ENCODE results near the gene MYO6. TPM values are rescaled to one million over a fixed set of nuclear protein-coding genes. Genes with fewer than 3 reads are reported as not detected.
A peak's percentile ranks its signal among the peaks of the same experiment; 100 is the strongest.

The MYO6 gene
- polyA plus RNA-seq, 1 of the 3 experiments (the other 2 are of a cell fraction) = 6.2 TPM

GRCh38 chr6:75748003-75748742 lies 866 bp upstream of the MYO6 start:
- Histone ChIP-seq H3K9me2 (no peaks in the 10 kb centered on the region), H3K9ac (peak overlapping the region; percentile 93), H3K79me2 (ENCODE audit: insufficient read depth) (peaks cover 30% of the 10 kb centered on the region), H3K4me1 (ENCODE audit: control insufficient read depth in 1 of 2, insufficient read depth in 2 of 2, low read depth in 1 of 2, low read length in 1 of 2) (peaks cover 0 to 5% of the 10 kb centered on the region in 2 experiments; a peak in 2 of 4 replicates), H3K4me2 (peak overlapping the region; percentile 92), H3K4me3 (ENCODE audit: low read depth in 2 of 2, low read length in 1 of 2) (peak overlapping the region; percentile 91 to 94), H3K9me3 (no peaks in the 10 kb centered on the region), H3F3A (replicated peaks; ENCODE audit: insufficient read depth) (peaks cover 9% of the 10 kb centered on the region), H3K36me3 (replicated peaks in 1 of 2; ENCODE audit: control insufficient read depth in 1 of 2, insufficient read depth in 2 of 2, low read length in 1 of 2) (no peaks in the 10 kb centered on the region), H3K27ac (ENCODE audit: low read depth in 2 of 2, low read length in 1 of 2) (peak overlapping the region; percentile 67 to 74; a peak in 3 of 4 replicates), H4K20me1 (ENCODE audit: insufficient read depth) (no peaks in the 10 kb centered on the region), H2AFZ (ENCODE audit: low read depth) (peak overlapping the region; percentile 92), H3K27me3 (ENCODE audit: insufficient read depth) (no peaks in the 10 kb centered on the region)
- 25% methylated on average over 13 of the region's 17 CpGs for WGBS (ENCODE audit: low lambda C conversion rate)
- ChIA-PET POLR2A (no interaction called here), CTCF (no interaction called here)
- no peak for DNase-seq
- TF ChIP-seq TCF12 (IDR thresholded peaks at IDR 0.05) = no peak
- no peak for TF ChIP-seq FOSL2 (IDR thresholded peaks at IDR 0.05; ENCODE audit: borderline replicate concordance, low read depth)
- TF ChIP-seq, protein P1, sequence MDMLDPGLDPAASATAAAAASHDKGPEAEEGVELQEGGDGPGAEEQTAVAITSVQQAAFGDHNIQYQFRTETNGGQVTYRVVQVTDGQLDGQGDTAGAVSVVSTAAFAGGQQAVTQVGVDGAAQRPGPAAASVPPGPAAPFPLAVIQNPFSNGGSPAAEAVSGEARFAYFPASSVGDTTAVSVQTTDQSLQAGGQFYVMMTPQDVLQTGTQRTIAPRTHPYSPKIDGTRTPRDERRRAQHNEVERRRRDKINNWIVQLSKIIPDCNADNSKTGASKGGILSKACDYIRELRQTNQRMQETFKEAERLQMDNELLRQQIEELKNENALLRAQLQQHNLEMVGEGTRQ (IDR thresholded peaks at IDR 0.05; ENCODE audit: borderline replicate concordance, low read depth, low read length) = no peak
- no peak for TF ChIP-seq CTCF (IDR thresholded peaks at IDR 0.05)
- TF ChIP-seq, protein P2, sequence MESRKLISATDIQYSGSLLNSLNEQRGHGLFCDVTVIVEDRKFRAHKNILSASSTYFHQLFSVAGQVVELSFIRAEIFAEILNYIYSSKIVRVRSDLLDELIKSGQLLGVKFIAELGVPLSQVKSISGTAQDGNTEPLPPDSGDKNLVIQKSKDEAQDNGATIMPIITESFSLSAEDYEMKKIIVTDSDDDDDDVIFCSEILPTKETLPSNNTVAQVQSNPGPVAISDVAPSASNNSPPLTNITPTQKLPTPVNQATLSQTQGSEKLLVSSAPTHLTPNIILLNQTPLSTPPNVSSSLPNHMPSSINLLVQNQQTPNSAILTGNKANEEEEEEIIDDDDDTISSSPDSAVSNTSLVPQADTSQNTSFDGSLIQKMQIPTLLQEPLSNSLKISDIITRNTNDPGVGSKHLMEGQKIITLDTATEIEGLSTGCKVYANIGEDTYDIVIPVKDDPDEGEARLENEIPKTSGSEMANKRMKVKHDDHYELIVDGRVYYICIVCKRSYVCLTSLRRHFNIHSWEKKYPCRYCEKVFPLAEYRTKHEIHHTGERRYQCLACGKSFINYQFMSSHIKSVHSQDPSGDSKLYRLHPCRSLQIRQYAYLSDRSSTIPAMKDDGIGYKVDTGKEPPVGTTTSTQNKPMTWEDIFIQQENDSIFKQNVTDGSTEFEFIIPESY (IDR thresholded peaks at IDR 0.05; ENCODE audit: borderline replicate concordance, low read depth) = no peak
- TF ChIP-seq RFX5 (IDR thresholded peaks at IDR 0.05; ENCODE audit: low read length) = no peak
- no peak for TF ChIP-seq FOXJ3 (CRISPR knock-in tag; IDR thresholded peaks at IDR 0.05)
- no peak for TF ChIP-seq MAX (IDR thresholded peaks at IDR 0.05; ENCODE audit: low read depth)
- TF ChIP-seq GATA2 (CRISPR knock-in tag; IDR thresholded peaks at IDR 0.05) = no peak
- TF ChIP-seq RAD21 (IDR thresholded peaks at IDR 0.05; ENCODE audit: low read length) = no peak
- no peak for TF ChIP-seq NFIC (IDR thresholded peaks at IDR 0.05; ENCODE audit: borderline replicate concordance)
- no peak for TF ChIP-seq TAF1 (IDR thresholded peaks at IDR 0.05; ENCODE audit: borderline replicate concordance, low read depth, low read length)
